ENCODE results near the gene EPB42.

DNA sequence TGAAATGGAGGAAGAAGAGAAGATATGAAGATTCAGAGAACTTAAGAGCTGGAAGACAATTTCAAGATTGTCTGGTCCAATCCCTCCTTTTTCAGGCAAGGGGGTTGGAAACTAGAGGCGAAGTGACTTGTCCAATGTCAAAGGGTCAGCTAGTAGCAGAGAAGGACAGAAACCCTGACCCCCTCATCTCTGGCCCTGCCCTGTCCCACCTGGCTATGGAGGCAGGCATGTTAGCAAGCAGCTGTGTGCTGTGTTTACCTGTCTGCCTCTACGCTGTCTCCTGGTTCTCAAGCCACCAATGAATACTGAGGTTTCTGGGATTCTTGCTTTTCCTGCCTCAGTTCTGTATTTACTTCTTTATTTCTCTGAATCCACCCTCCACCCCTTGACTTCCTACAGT lies 45.6 kb upstream of the EPB42 start:
- TF ChIP-seq POLR2A (IDR thresholded peaks at IDR 0.05; ENCODE audit: low read depth, low read length): no peak
- TF ChIP-seq POLR2AphosphoS5 (IDR thresholded peaks at IDR 0.05; ENCODE audit: low read depth, low read length): no peak
- no peak for TF ChIP-seq PAX5 (IDR thresholded peaks at IDR 0.05; ENCODE audit: insufficient read depth, low read length, severe bottlenecking)
- no peak for TF ChIP-seq SPI1 (IDR thresholded peaks at IDR 0.05; ENCODE audit: low read depth, low read length)
- TF ChIP-seq TAF1 (IDR thresholded peaks at IDR 0.05; ENCODE audit: low read depth, low read length): no peak

Measured in GM12891 (cell line).